ENCODE data around the gene ADCY4.

The ADCY4 gene

GRCh38 chr14:24366413-24366720, 31.5 kb upstream of the ADCY4 start:
- TF ChIP-seq CTCF (IDR thresholded peaks at IDR 0.05; ENCODE audit: low read depth, low read length), result no peak

GRCh38 chr14:24365600-24366412, 30.9 kb upstream of the ADCY4 start:
- peak; percentile 86 for TF ChIP-seq CTCF (IDR thresholded peaks at IDR 0.05; ENCODE audit: low read depth, low read length)
- peak overlapping the region; percentile 51 for H3K4me3 ChIP-seq (ENCODE audit: low read depth, low read length)

More at GRCh38 chr14:24366413-24366720, 31.5 kb upstream of the ADCY4 start:
- peak overlapping the region; percentile 51 for H3K4me3 ChIP-seq (ENCODE audit: low read depth, low read length)

GRCh38 chr14:24364841-24365240, 30.0 kb upstream of the ADCY4 start:
- TF ChIP-seq CTCF (IDR thresholded peaks at IDR 0.05; ENCODE audit: low read depth, low read length), result no peak
- no peak overlapping the region for H3K4me3 ChIP-seq (ENCODE audit: low read depth, low read length)

- no peak overlapping the region for H3K4me3 ChIP-seq (ENCODE audit: low read depth, low read length)
- TF ChIP-seq CTCF (IDR thresholded peaks at IDR 0.05; ENCODE audit: low read depth, low read length), result no peak
These were observed 28.5 kb upstream of the ADCY4 start for GRCh38 chr14:24363401-24363800.

- H3K4me3 ChIP-seq (ENCODE audit: low read depth, low read length), result no peak overlapping the region
- no peak for TF ChIP-seq CTCF (IDR thresholded peaks at IDR 0.05; ENCODE audit: low read depth, low read length)
These were observed 27.5 kb upstream of the ADCY4 start for GRCh38 chr14:24362241-24362960.

GRCh38 chr14:24361326-24361725, 26.5 kb upstream of the ADCY4 start:
- no peak overlapping the region for H3K4me3 ChIP-seq (ENCODE audit: low read depth, low read length)
- TF ChIP-seq CTCF (IDR thresholded peaks at IDR 0.05; ENCODE audit: low read depth, low read length), result no peak

- no peak overlapping the region for H3K4me3 ChIP-seq (ENCODE audit: low read depth, low read length)
- no peak for TF ChIP-seq CTCF (IDR thresholded peaks at IDR 0.05; ENCODE audit: low read depth, low read length)
These were observed 25.4 kb upstream of the ADCY4 start for GRCh38 chr14:24360281-24360680.

Measured in WI38 (cell line).